ENCODE data around the gene GNS.

The GNS gene

GRCh38 chr12:64671681-64672080 lies 87.5 kb downstream of the GNS start:
- no peak for TF ChIP-seq CTCF (conservative IDR thresholded peaks at IDR 0.05; ENCODE audit: low read length)
- no peak overlapping the region for H3K4me3 ChIP-seq (ENCODE audit: low read length)
- DNase-seq (ENCODE audit: low read depth) = no peak

GRCh38 chr12:64670919-64671639 lies 88.1 kb downstream of the GNS start:
- TF ChIP-seq CTCF (conservative IDR thresholded peaks at IDR 0.05; ENCODE audit: low read length) = no peak
- DNase-seq (ENCODE audit: low read depth) = peak; percentile 60
- no peak overlapping the region for H3K4me3 ChIP-seq (ENCODE audit: low read length)

GRCh38 chr12:64670019-64670418 lies 89.2 kb downstream of the GNS start:
- DNase-seq (ENCODE audit: low read depth) = no peak
- H3K4me3 ChIP-seq (ENCODE audit: low read length) = no peak overlapping the region
- no peak for TF ChIP-seq CTCF (conservative IDR thresholded peaks at IDR 0.05; ENCODE audit: low read length)

GRCh38 chr12:64669270-64669842 lies 89.8 kb downstream of the GNS start:
- no peak for DNase-seq (ENCODE audit: low read depth)
- H3K4me3 ChIP-seq (ENCODE audit: low read length) = no peak overlapping the region
- no peak for TF ChIP-seq CTCF (conservative IDR thresholded peaks at IDR 0.05; ENCODE audit: low read length)

GRCh38 chr12:64667793-64668192 lies 91.4 kb downstream of the GNS start:
- TF ChIP-seq CTCF (conservative IDR thresholded peaks at IDR 0.05; ENCODE audit: low read length) = no peak
- no peak for DNase-seq (ENCODE audit: low read depth)
- no peak overlapping the region for H3K4me3 ChIP-seq (ENCODE audit: low read length)

- H3K4me3 ChIP-seq (ENCODE audit: low read length) = no peak overlapping the region
- DNase-seq (ENCODE audit: low read depth) = no peak
- TF ChIP-seq CTCF (conservative IDR thresholded peaks at IDR 0.05; ENCODE audit: low read length) = no peak
Measured at GRCh38 chr12:64666054-64666914, 92.9 kb downstream of the GNS start.

Measured in AG10803 (cell line).